OCI-LY7 (cell line): ENCODE measurements around the gene TNIK. TPM values are rescaled to one million over a fixed set of nuclear protein-coding genes. Genes with fewer than 3 reads are reported as not detected.

Experiments
- BruUV-seq: library from RNA; stranded (reverse); fragments of 400-500 nt; replicated peaks from 2 replicates; lab custom pipeline; 2021; lab: Mats Ljungman, UMichigan
- CTCF ChIA-PET: fragments of 300-600 bp; sonication (Branson Sonifier 250); formaldehyde crosslinking; loops from one replicate; lab custom pipeline; 2022; ENCODE audit warnings: antibody characterized with exemption; ENCODE audit not compliant: unreplicated experiment; lab: Charles Lee
- POLR2A ChIA-PET: fragments of 300-600 bp; sonication (Branson Sonifier 250); formaldehyde crosslinking; loops from one replicate; lab custom pipeline; 2022; ENCODE audit warnings: antibody characterized with exemption; lab: Charles Lee
- DNase-seq: peaks from one replicate; pipeline ENCODE4 v3.0.0-alpha.2; 2015; ENCODE audit warnings: low spot score
- H2AFZ ChIP-seq: fragments of 200-600 bp; sonication (generic), shearing (Covaris generic); 2 replicates; pipeline ENCODE4 v1.6.1; 2014; ENCODE audit warnings: mild to moderate bottlenecking, antibody characterized with exemption, low read length, moderate library complexity
- H3K27ac ChIP-seq: fragments of 200-600 bp; sonication (generic); 2 replicates; pipeline ENCODE4 v1.5.1; 2014; ENCODE audit warnings: mixed run types, low read depth, mild to moderate bottlenecking, moderate library complexity, low read length, inconsistent platforms; ENCODE audit not compliant: poor library complexity, severe bottlenecking
- H3K36me3 ChIP-seq: fragments of 200-600 bp; sonication (generic); 2 replicates; pipeline ENCODE4 v1.6.1; 2014; ENCODE audit warnings: mild to moderate bottlenecking, antibody characterized with exemption, low read length, moderate library complexity, mixed read lengths; ENCODE audit not compliant: insufficient read depth
- H3K4me1 ChIP-seq: fragments of 200-600 bp; sonication (generic); 2 replicates; pipeline ENCODE4 v1.5.1; 2014; ENCODE audit warnings: mild to moderate bottlenecking, low read length; ENCODE audit not compliant: insufficient read depth, poor library complexity, severe bottlenecking
- H3K4me2 ChIP-seq: fragments of 200-600 bp; sonication (generic); 2 replicates; pipeline ENCODE4 v1.6.1; 2014; ENCODE audit warnings: mild to moderate bottlenecking, low read length
- H3K4me3 ChIP-seq: fragments of 200-600 bp; sonication (generic); 2 replicates; pipeline ENCODE4 v1.5.1; 2014; ENCODE audit warnings: mild to moderate bottlenecking, low read depth, low read length; ENCODE audit not compliant: poor library complexity, severe bottlenecking
- H3K79me2 ChIP-seq: fragments of 200-600 bp; sonication (generic); 2 replicates; pipeline ENCODE4 v1.6.1; 2016; ENCODE audit warnings: low read depth, mild to moderate bottlenecking, low read length, moderate library complexity, mixed read lengths; ENCODE audit not compliant: insufficient read depth
- H3K9me2 ChIP-seq: fragments of 200-600 bp; sonication (generic); 2 replicates; pipeline ENCODE4 v1.6.1; 2016; ENCODE audit warnings: mild to moderate bottlenecking, low read length, mixed read lengths; ENCODE audit not compliant: insufficient read depth
- H3K9me3 ChIP-seq: fragments of 200-600 bp; sonication (generic); 2 replicates; pipeline ENCODE4 v1.6.1; 2014; ENCODE audit warnings: mild to moderate bottlenecking, mixed run types, low read length, mixed read lengths
- H4K20me1 ChIP-seq: fragments of 200-600 bp; sonication (generic); 2 replicates; pipeline ENCODE4 v1.6.1; 2014; ENCODE audit warnings: mild to moderate bottlenecking, antibody characterized with exemption, low read length, moderate library complexity, mixed read lengths; ENCODE audit not compliant: insufficient read depth
- EZH2phosphoT487 ChIP-seq: fragments of 200-600 bp; sonication (generic); IDR thresholded peaks from 2 replicates; pipeline ENCODE4 v1.6.1; 2018; ENCODE audit warnings: low read depth, borderline replicate concordance, mild to moderate bottlenecking, mixed run types, antibody characterized with exemption, low read length, moderate library complexity, mixed read lengths
- intact Hi-C: fragments of 100-400 bp; cut with micrococcal nuclease; formaldehyde crosslinking; loops from one replicate; pipeline ENCODE4 v1.10.0; 2022; ENCODE audit not compliant: unreplicated experiment
- total RNA-seq, 2 experiments: library from RNA; depleted of rRNA in 1 of 2; stranded (reverse); fragments of >200 nt in 1 of 2; shearing (Covaris generic) in 1 of 2; gene quantifications; 2 replicates each; pipeline ENCODE4 v1.2.3, GENCODE V29; 2014 to 2022
- TF ChIP-seq, protein P1 (sequence below): fragments of 200-600 bp; sonication (generic); conservative IDR thresholded peaks from 2 replicates; pipeline ENCODE4 v1.5.1; 2014; ENCODE audit warnings: mild to moderate bottlenecking, antibody characterized with exemption, low read length, moderate library complexity, mixed read lengths

Gene TNIK
- total RNA-seq, 2 experiments from 2014 or later, result not detected

- H3K4me1 ChIP-seq, result no peaks in the 10 kb centered on the region
- intact Hi-C loops, result no loop called here
- no peaks in the 10 kb centered on the region for H3K9me3 ChIP-seq
- no peaks in the 10 kb centered on the region for H4K20me1 ChIP-seq
- H3K79me2 ChIP-seq, result no peaks in the 10 kb centered on the region
- ChIA-PET POLR2A (no interaction called here), CTCF (no interaction called here)
- no peak for DNase-seq
- no TSS peak for BruUV-seq
- no peak overlapping the region for H3K4me2 ChIP-seq
- no peaks in the 10 kb centered on the region for H3K36me3 ChIP-seq
- no peak overlapping the region for H2AFZ ChIP-seq
- TF ChIP-seq EZH2phosphoT487, result no peak
- TF ChIP-seq, protein P1, sequence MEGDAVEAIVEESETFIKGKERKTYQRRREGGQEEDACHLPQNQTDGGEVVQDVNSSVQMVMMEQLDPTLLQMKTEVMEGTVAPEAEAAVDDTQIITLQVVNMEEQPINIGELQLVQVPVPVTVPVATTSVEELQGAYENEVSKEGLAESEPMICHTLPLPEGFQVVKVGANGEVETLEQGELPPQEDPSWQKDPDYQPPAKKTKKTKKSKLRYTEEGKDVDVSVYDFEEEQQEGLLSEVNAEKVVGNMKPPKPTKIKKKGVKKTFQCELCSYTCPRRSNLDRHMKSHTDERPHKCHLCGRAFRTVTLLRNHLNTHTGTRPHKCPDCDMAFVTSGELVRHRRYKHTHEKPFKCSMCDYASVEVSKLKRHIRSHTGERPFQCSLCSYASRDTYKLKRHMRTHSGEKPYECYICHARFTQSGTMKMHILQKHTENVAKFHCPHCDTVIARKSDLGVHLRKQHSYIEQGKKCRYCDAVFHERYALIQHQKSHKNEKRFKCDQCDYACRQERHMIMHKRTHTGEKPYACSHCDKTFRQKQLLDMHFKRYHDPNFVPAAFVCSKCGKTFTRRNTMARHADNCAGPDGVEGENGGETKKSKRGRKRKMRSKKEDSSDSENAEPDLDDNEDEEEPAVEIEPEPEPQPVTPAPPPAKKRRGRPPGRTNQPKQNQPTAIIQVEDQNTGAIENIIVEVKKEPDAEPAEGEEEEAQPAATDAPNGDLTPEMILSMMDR, result no peak
- no peak overlapping the region for H3K27ac ChIP-seq
- no peaks in the 10 kb centered on the region for H3K9me2 ChIP-seq
- no peak overlapping the region for H3K4me3 ChIP-seq
Measured at GRCh38 chr3:171346582-171347300, 113.5 kb downstream of the TNIK start.

DNA sequence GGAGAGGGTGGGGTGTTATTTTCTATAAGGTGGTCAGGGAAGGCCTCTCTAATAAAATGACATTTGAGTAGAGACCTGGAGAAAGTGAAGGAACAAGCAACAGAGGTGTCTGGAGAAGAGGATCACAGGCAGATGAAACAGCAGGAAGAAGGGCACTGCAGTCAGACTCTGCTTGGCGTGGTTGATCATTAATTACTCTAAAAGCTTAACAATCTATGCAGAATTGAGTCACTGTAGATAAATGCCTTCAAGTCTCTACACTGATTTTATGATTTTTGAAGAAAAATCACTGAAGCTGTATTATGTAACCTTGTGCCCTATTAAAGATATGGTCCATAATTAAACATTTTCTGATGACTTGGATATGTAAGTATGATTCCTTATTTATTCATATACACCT is 114.2 kb downstream of the TNIK start:
- no peak overlapping the region for H2AFZ ChIP-seq
- no peak overlapping the region for H3K27ac ChIP-seq
- ChIA-PET POLR2A (no interaction called here), CTCF (no interaction called here)
- H3K79me2 ChIP-seq, result no peaks in the 10 kb centered on the region
- no peaks in the 10 kb centered on the region for H3K4me1 ChIP-seq
- intact Hi-C loops, result no loop called here
- no peaks in the 10 kb centered on the region for H3K9me2 ChIP-seq
- H3K9me3 ChIP-seq, result no peaks in the 10 kb centered on the region
- H3K4me3 ChIP-seq, result no peak overlapping the region
- no peak for DNase-seq
- no TSS peak for BruUV-seq
- H3K36me3 ChIP-seq, result no peaks in the 10 kb centered on the region
- no peak for TF ChIP-seq EZH2phosphoT487
- H4K20me1 ChIP-seq, result no peaks in the 10 kb centered on the region
- H3K4me2 ChIP-seq, result no peak overlapping the region

- H3K9me3 ChIP-seq, result no peaks in the 10 kb centered on the region
- H3K79me2 ChIP-seq, result no peaks in the 10 kb centered on the region
- POLR2A ChIA-PET, result interaction anchor here (1.0 kb wide), 1 partner anchor 12 kb away, joined by 5 read pairs; no protein-coding TSS in a partner anchor
- H3K4me3 ChIP-seq, result no peak overlapping the region
- intact Hi-C loops, result no loop called here
- H3K4me1 ChIP-seq, result no peaks in the 10 kb centered on the region
- H3K27ac ChIP-seq, result no peak overlapping the region
- CTCF ChIA-PET, result no interaction called here
- H2AFZ ChIP-seq, result no peak overlapping the region
- H4K20me1 ChIP-seq, result no peaks in the 10 kb centered on the region
- DNase-seq, result no peak
- H3K9me2 ChIP-seq, result no peaks in the 10 kb centered on the region
- TF ChIP-seq EZH2phosphoT487, result no peak
- TF ChIP-seq, protein P1, result no peak
- BruUV-seq, result no TSS peak
- H3K4me2 ChIP-seq, result no peak overlapping the region
- H3K36me3 ChIP-seq, result no peaks in the 10 kb centered on the region
Measured at GRCh38 chr3:171345107-171345843, 114.9 kb downstream of the TNIK start.
